ENCODE measurements around the gene DLGAP1.
A peak's percentile ranks its signal among the peaks of the same experiment; 100 is the strongest.
"Not testable (repeated sequence)": the region's sequence is repeated elsewhere in the genome, so short reads cannot be mapped to it uniquely, and the experiment has no call there.

DLGAP1 gene

GRCh38 chr18:3593381-3593903 is 861.7 kb downstream of the DLGAP1 start:
- H3K4me3 ChIP-seq (ENCODE audit: insufficient read depth, low read depth, low read length, poor library complexity, severe bottlenecking) = peak overlapping the region; percentile 32
- H3K4me1 ChIP-seq (ENCODE audit: control insufficient read depth, insufficient read depth, low read length, poor library complexity, severe bottlenecking) = peaks cover 38% of the 10 kb centered on the region
- H3K27me3 ChIP-seq (replicated peaks; ENCODE audit: control insufficient read depth, insufficient read depth, low read length, poor library complexity, severe bottlenecking) = no peaks in the 10 kb centered on the region
- DNase-seq = peak in 1 of 3 donors; percentile 54
- peak overlapping the region; percentile 95 for H3K27ac ChIP-seq (ENCODE audit: insufficient read depth, low read length, poor library complexity, severe bottlenecking)
- H3K9me3 ChIP-seq (ENCODE audit: control insufficient read depth, low read length) = no peaks in the 10 kb centered on the region
- H3K36me3 ChIP-seq (ENCODE audit: control insufficient read depth, insufficient read depth, low read length) = no peaks in the 10 kb centered on the region

DNA sequence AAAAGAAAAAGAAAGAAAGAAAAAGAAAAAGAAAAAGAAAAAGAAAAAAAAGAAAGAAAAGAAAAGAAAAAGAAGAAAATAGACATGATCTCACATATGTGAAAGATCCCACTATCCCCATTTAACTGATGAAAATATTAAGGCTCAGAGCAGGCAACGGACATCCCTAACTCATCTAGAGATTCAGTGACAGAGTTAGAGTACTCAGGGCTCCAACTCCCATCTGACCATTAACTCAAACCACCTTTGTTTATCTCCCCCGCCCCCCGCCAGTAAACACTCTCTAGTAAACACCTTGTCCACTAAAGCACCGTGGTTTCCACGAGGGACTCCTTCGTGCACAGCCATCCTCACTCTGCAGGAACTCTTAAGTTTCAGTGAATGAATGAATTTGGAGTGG is 862.2 kb downstream of the DLGAP1 start:
- no peaks in the 10 kb centered on the region for H3K9me3 ChIP-seq (ENCODE audit: control insufficient read depth, low read length)
- no peaks in the 10 kb centered on the region for H3K36me3 ChIP-seq (ENCODE audit: control insufficient read depth, insufficient read depth, low read length)
- peak overlapping the region; percentile 95 for H3K27ac ChIP-seq (ENCODE audit: insufficient read depth, low read length, poor library complexity, severe bottlenecking)
- no peaks in the 10 kb centered on the region for H3K27me3 ChIP-seq (replicated peaks; ENCODE audit: control insufficient read depth, insufficient read depth, low read length, poor library complexity, severe bottlenecking)
- no peak for DNase-seq
- peaks cover 38% of the 10 kb centered on the region for H3K4me1 ChIP-seq (ENCODE audit: control insufficient read depth, insufficient read depth, low read length, poor library complexity, severe bottlenecking)
- no peak overlapping the region for H3K4me3 ChIP-seq (ENCODE audit: insufficient read depth, low read depth, low read length, poor library complexity, severe bottlenecking)

GRCh38 chr18:3590096-3590630 is 864.9 kb downstream of the DLGAP1 start:
- no peaks in the 10 kb centered on the region for H3K9me3 ChIP-seq (ENCODE audit: control insufficient read depth, low read length)
- no peaks in the 10 kb centered on the region for H3K27me3 ChIP-seq (replicated peaks; ENCODE audit: control insufficient read depth, insufficient read depth, low read length, poor library complexity, severe bottlenecking)
- H3K4me1 ChIP-seq (ENCODE audit: control insufficient read depth, insufficient read depth, low read length, poor library complexity, severe bottlenecking) = peaks cover 16% of the 10 kb centered on the region
- H3K4me3 ChIP-seq (ENCODE audit: insufficient read depth, low read depth, low read length, poor library complexity, severe bottlenecking) = no peak overlapping the region
- DNase-seq = no peak
- no peaks in the 10 kb centered on the region for H3K36me3 ChIP-seq (ENCODE audit: control insufficient read depth, insufficient read depth, low read length)
- no peak overlapping the region for H3K27ac ChIP-seq (ENCODE audit: insufficient read depth, low read length, poor library complexity, severe bottlenecking)

- Histone ChIP-seq H3K27me3 (replicated peaks; ENCODE audit: control insufficient read depth, insufficient read depth, low read length, poor library complexity, severe bottlenecking) (no peaks in the 10 kb centered on the region), H3K4me1 (ENCODE audit: control insufficient read depth, insufficient read depth, low read length, poor library complexity, severe bottlenecking) (no peaks in the 10 kb centered on the region), H3K27ac (ENCODE audit: insufficient read depth, low read length, poor library complexity, severe bottlenecking) (no peak overlapping the region), H3K4me3 (ENCODE audit: insufficient read depth, low read depth, low read length, poor library complexity, severe bottlenecking) (no peak overlapping the region), H3K9me3 (ENCODE audit: control insufficient read depth, low read length) (no peaks in the 10 kb centered on the region), H3K36me3 (ENCODE audit: control insufficient read depth, insufficient read depth, low read length) (no peaks in the 10 kb centered on the region)
- peak; percentile 43 to 61 (median 47) for DNase-seq
Observed at GRCh38 chr18:3585656-3586509, 869.2 kb downstream of the DLGAP1 start.

GRCh38 chr18:3584897-3585460 is 870.1 kb downstream of the DLGAP1 start:
- H3K4me3 ChIP-seq (ENCODE audit: insufficient read depth, low read depth, low read length, poor library complexity, severe bottlenecking) = no peak overlapping the region

GRCh38 chr18:3584266-3584861 is 870.7 kb downstream of the DLGAP1 start:
- no peak overlapping the region for H3K4me3 ChIP-seq (ENCODE audit: insufficient read depth, low read depth, low read length, poor library complexity, severe bottlenecking)
- no peaks in the 10 kb centered on the region for H3K27me3 ChIP-seq (replicated peaks; ENCODE audit: control insufficient read depth, insufficient read depth, low read length, poor library complexity, severe bottlenecking)
- H3K9me3 ChIP-seq (ENCODE audit: control insufficient read depth, low read length) = no peaks in the 10 kb centered on the region
- no peak overlapping the region for H3K27ac ChIP-seq (ENCODE audit: insufficient read depth, low read length, poor library complexity, severe bottlenecking)
- DNase-seq = no peak
- H3K4me1 ChIP-seq (ENCODE audit: control insufficient read depth, insufficient read depth, low read length, poor library complexity, severe bottlenecking) = no peaks in the 10 kb centered on the region
- no peaks in the 10 kb centered on the region for H3K36me3 ChIP-seq (ENCODE audit: control insufficient read depth, insufficient read depth, low read length)

More at GRCh38 chr18:3584897-3585460, 870.1 kb downstream of the DLGAP1 start:
- DNase-seq = no peak
- H3K36me3 ChIP-seq (ENCODE audit: control insufficient read depth, insufficient read depth, low read length) = no peaks in the 10 kb centered on the region
- H3K4me1 ChIP-seq (ENCODE audit: control insufficient read depth, insufficient read depth, low read length, poor library complexity, severe bottlenecking) = no peaks in the 10 kb centered on the region
- no peak overlapping the region for H3K27ac ChIP-seq (ENCODE audit: insufficient read depth, low read length, poor library complexity, severe bottlenecking)
- H3K27me3 ChIP-seq (replicated peaks; ENCODE audit: control insufficient read depth, insufficient read depth, low read length, poor library complexity, severe bottlenecking) = no peaks in the 10 kb centered on the region
- H3K9me3 ChIP-seq (ENCODE audit: control insufficient read depth, low read length) = no peaks in the 10 kb centered on the region

DNA sequence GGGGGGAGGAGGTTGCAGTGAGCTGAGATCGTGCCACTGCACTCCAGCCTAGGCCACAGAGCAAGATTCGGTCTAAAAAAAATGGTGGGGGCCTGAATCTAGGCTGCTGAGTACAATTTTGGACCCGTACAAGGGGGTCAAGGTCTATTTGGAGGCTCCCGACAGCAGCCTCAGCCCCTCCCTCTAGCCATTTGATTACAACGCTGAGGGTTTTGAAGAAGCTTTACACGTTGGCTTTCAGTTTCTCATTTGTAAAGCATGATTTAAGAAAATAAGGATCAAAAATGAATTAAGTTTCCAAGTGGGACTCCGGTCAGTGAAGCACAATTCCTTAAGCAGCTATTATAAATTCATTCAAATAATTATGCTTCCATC is 871.2 kb downstream of the DLGAP1 start:
- H3K27ac ChIP-seq (ENCODE audit: insufficient read depth, low read length, poor library complexity, severe bottlenecking) = no peak overlapping the region
- no peak overlapping the region for H3K4me3 ChIP-seq (ENCODE audit: insufficient read depth, low read depth, low read length, poor library complexity, severe bottlenecking)
- H3K27me3 ChIP-seq (replicated peaks; ENCODE audit: control insufficient read depth, insufficient read depth, low read length, poor library complexity, severe bottlenecking) = no peaks in the 10 kb centered on the region
- no peaks in the 10 kb centered on the region for H3K9me3 ChIP-seq (ENCODE audit: control insufficient read depth, low read length)
- H3K4me1 ChIP-seq (ENCODE audit: control insufficient read depth, insufficient read depth, low read length, poor library complexity, severe bottlenecking) = no peaks in the 10 kb centered on the region
- no peak for DNase-seq
- no peaks in the 10 kb centered on the region for H3K36me3 ChIP-seq (ENCODE audit: control insufficient read depth, insufficient read depth, low read length)

DNA sequence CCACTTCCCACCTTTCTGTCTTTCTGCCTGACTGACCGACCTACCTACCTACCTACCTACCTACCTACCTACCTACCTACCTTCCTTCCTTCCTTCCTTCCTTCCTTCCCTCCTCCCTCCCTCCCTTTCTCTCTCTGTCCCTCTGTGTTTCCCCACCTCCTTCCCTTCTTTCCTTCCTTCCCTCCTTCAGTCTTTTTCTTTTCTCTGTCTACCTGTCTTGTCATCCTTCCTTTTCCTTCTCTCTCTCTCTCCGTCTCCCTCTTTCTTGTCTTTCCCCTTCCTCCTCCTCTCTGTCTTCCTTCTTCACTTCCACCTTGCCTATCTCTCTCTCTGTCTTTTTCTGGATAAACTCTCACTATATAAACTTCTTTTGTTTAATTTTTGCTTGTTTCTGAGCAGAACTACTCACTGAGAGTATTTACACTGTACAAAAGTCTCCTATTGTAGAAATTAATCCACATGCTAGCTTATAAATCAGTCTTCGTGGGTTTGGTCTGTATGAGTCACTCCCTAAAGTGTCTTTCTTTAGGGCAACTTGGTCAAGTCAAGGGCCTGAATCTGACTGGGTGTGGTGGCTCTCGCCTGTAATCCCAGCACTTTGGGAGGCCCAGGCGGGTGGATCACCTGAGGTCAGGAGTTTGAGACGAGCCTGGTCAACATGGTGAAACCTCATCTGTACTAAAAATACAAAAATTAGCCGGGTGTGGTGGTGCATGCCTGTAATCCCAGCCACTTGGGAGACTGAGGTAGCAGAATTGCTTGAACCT is 871.8 kb downstream of the DLGAP1 start:
- not testable (repeated sequence) for H3K9me3 ChIP-seq (ENCODE audit: control insufficient read depth, low read length); H3K27me3 ChIP-seq (replicated peaks; ENCODE audit: control insufficient read depth, insufficient read depth, low read length, poor library complexity, severe bottlenecking); H3K27ac ChIP-seq (ENCODE audit: insufficient read depth, low read length, poor library complexity, severe bottlenecking); H3K4me3 ChIP-seq (ENCODE audit: insufficient read depth, low read depth, low read length, poor library complexity, severe bottlenecking); H3K4me1 ChIP-seq (ENCODE audit: control insufficient read depth, insufficient read depth, low read length, poor library complexity, severe bottlenecking); H3K36me3 ChIP-seq (ENCODE audit: control insufficient read depth, insufficient read depth, low read length); DNase-seq

DNA sequence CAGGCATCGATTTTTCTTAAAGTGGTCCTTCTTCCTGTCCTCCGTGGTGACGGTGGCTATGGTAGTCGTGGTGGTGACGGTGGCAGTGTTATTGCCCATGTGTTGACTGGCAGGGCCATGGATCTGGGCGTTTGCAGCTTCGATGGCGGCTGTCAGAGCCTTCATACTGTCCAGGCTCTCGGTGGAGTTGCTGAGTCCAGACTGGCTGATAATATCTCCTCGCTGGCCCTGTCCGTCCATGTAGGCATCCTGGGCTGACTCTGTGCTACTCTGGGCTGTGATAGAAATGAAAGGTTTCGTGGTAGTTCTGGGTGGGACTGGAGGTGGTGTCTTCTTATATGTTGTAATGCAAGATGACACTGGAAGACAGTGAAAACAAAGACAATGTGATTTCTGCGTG is 873.2 kb downstream of the DLGAP1 start:
- no peak overlapping the region for H3K27ac ChIP-seq (ENCODE audit: insufficient read depth, low read length, poor library complexity, severe bottlenecking)
- DNase-seq = no peak
- no peaks in the 10 kb centered on the region for H3K36me3 ChIP-seq (ENCODE audit: control insufficient read depth, insufficient read depth, low read length)
- no peak overlapping the region for H3K4me3 ChIP-seq (ENCODE audit: insufficient read depth, low read depth, low read length, poor library complexity, severe bottlenecking)
- H3K27me3 ChIP-seq (replicated peaks; ENCODE audit: control insufficient read depth, insufficient read depth, low read length, poor library complexity, severe bottlenecking) = no peaks in the 10 kb centered on the region
- no peaks in the 10 kb centered on the region for H3K4me1 ChIP-seq (ENCODE audit: control insufficient read depth, insufficient read depth, low read length, poor library complexity, severe bottlenecking)
- H3K9me3 ChIP-seq (ENCODE audit: control insufficient read depth, low read length) = no peaks in the 10 kb centered on the region

All from effector memory CD4-positive, alpha-beta T cell (primary cell).